ENCODE results near the gene SPARCL1. TPM values are rescaled to one million over a fixed set of nuclear protein-coding genes. Genes with fewer than 3 reads are reported as not detected.

Gene SPARCL1
- total and polyA plus RNA-seq, 2 experiments from 2014 or later, result 15.2 to 45.4 TPM

DNA sequence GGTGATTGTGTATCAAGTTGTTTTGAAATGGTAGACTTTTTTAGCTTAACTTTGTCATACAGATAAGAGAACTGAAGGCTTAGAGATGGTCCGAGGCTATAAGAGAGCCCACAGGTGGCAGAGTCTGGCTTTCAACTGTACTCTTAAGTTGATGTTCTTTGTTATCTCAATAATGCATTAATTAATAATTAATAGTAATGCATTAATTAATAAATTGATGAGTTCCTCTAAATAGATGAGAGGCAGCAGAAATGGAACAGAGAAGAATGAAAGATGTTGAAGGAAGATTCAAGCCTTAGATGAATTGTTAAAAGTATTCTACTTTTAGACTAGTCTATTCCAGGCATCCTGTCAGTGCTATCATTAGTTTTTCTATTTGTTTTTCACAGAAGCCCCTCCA lies 84.4 kb downstream of the SPARCL1 start:
- no peaks in the 10 kb centered on the region for H3K36me3 ChIP-seq (replicated peaks; ENCODE audit: insufficient read depth, low read depth)
- H3K79me2 ChIP-seq, result peaks cover 8% of the 10 kb centered on the region
- no peaks in the 10 kb centered on the region for H3K4me1 ChIP-seq (ENCODE audit: insufficient read depth)
- no peaks in the 10 kb centered on the region for H4K20me1 ChIP-seq (ENCODE audit: insufficient read depth, poor library complexity, severe bottlenecking)
- no peaks in the 10 kb centered on the region for H3K27me3 ChIP-seq
- H3K4me2 ChIP-seq, result no peak overlapping the region
- H3K4me3 ChIP-seq, result no peak overlapping the region
- H2AFZ ChIP-seq, result no peak overlapping the region
- TF ChIP-seq, protein P1, sequence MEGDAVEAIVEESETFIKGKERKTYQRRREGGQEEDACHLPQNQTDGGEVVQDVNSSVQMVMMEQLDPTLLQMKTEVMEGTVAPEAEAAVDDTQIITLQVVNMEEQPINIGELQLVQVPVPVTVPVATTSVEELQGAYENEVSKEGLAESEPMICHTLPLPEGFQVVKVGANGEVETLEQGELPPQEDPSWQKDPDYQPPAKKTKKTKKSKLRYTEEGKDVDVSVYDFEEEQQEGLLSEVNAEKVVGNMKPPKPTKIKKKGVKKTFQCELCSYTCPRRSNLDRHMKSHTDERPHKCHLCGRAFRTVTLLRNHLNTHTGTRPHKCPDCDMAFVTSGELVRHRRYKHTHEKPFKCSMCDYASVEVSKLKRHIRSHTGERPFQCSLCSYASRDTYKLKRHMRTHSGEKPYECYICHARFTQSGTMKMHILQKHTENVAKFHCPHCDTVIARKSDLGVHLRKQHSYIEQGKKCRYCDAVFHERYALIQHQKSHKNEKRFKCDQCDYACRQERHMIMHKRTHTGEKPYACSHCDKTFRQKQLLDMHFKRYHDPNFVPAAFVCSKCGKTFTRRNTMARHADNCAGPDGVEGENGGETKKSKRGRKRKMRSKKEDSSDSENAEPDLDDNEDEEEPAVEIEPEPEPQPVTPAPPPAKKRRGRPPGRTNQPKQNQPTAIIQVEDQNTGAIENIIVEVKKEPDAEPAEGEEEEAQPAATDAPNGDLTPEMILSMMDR (IDR thresholded peaks at IDR 0.05; ENCODE audit: poor library complexity), result no peak
- no peak for TF ChIP-seq EZH2 (IDR thresholded peaks at IDR 0.05; ENCODE audit: borderline replicate concordance)
- no peak for TF ChIP-seq EZH2phosphoT487 (IDR thresholded peaks at IDR 0.05; ENCODE audit: low read depth, severe bottlenecking, unreplicated experiment)
- H3K9me2 ChIP-seq (replicated peaks; ENCODE audit: insufficient read depth), result no peaks in the 10 kb centered on the region
- no peak for DNase-seq (ENCODE audit: low spot score)
- no peak overlapping the region for H3K27ac ChIP-seq
- no peaks in the 10 kb centered on the region for H3K9me3 ChIP-seq (ENCODE audit: low read depth)
- 84% methylated on average over 1 of the region's 1 CpG for WGBS (ENCODE audit: low lambda C conversion rate, missing lambda C conversion rate)

DNA sequence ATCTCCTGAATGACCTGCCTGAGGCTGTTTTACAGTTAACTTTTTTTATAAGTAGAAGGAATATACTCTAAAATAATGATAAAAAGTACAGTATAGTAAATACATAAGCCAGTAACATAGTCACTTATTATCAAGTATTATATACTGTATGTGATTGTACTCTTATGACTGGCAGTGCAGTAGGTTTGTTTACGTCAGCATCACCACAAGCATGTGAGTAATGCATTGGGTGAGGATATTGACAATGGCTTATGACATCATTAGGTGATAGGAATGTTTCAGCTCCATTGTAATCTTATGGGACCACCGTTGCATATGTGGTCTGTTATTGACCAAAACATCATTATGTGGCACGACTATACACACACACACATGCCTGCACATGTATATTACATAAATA lies 86.3 kb downstream of the SPARCL1 start:
- WGBS (ENCODE audit: low lambda C conversion rate, missing lambda C conversion rate), result 92% methylated on average over 3 of the region's 3 CpGs
- H3K9me2 ChIP-seq (replicated peaks; ENCODE audit: insufficient read depth), result no peaks in the 10 kb centered on the region
- TF ChIP-seq EZH2 (IDR thresholded peaks at IDR 0.05; ENCODE audit: borderline replicate concordance), result no peak
- TF ChIP-seq, protein P1 (IDR thresholded peaks at IDR 0.05; ENCODE audit: poor library complexity), result no peak
- TF ChIP-seq EZH2phosphoT487 (IDR thresholded peaks at IDR 0.05; ENCODE audit: low read depth, severe bottlenecking, unreplicated experiment), result no peak

DNA sequence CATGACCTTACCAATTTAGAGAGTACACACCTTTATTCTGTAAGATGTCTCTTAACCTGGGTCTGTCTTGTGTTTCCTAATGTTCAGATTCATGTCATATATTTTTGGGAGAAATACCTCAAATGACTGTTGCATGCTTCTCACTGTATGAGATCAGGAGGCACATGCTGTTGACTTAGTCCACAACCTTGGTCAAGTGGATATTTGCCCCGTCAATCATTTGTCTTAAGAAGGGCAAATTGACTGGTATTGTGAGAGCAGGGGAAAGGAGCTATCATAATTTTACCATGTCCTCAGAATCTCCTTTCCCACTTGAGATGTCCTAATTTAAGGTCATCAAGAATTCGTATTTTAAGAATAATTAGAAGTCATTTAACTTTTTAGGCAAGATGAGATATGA lies 95.8 kb downstream of the SPARCL1 start:
- TF ChIP-seq, protein P1 (IDR thresholded peaks at IDR 0.05; ENCODE audit: poor library complexity), result no peak
- TF ChIP-seq EZH2 (IDR thresholded peaks at IDR 0.05; ENCODE audit: borderline replicate concordance), result no peak
- no peak for TF ChIP-seq EZH2phosphoT487 (IDR thresholded peaks at IDR 0.05; ENCODE audit: low read depth, severe bottlenecking, unreplicated experiment)

More for the DNA sequence above, 86.3 kb downstream of the SPARCL1 start:
- no peaks in the 10 kb centered on the region for H3K36me3 ChIP-seq (replicated peaks; ENCODE audit: insufficient read depth, low read depth)
- no peaks in the 10 kb centered on the region for H3K9me3 ChIP-seq (ENCODE audit: low read depth)
- no peaks in the 10 kb centered on the region for H4K20me1 ChIP-seq (ENCODE audit: insufficient read depth, poor library complexity, severe bottlenecking)
- H3K79me2 ChIP-seq, result peaks cover 9% of the 10 kb centered on the region
- no peak for DNase-seq (ENCODE audit: low spot score)
- no peak overlapping the region for H3K4me2 ChIP-seq
- no peak overlapping the region for H3K4me3 ChIP-seq
- H3K27me3 ChIP-seq, result no peaks in the 10 kb centered on the region
- H3K27ac ChIP-seq, result no peak overlapping the region
- no peak overlapping the region for H2AFZ ChIP-seq
- H3K4me1 ChIP-seq (ENCODE audit: insufficient read depth), result no peaks in the 10 kb centered on the region

DNA sequence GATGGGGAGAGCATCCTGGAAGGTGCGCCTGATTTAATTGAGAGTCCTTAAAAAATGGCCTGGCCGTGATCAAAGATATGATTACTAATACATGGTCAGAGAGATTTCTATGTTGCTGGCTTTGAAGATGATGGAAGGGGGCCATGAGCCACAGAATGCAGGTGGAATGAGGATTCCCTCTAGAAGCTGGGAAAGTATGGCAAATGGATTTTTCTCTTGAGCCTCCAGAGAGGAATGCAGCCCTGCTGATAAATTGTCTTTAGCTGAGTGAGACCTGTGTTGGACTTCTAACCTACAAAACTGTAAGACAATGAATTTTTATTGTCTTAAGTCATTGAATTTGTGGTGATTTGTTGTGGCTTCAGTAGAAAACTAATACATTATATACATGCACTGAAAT lies 99.1 kb downstream of the SPARCL1 start:
- no peak overlapping the region for H3K27ac ChIP-seq
- no peak for TF ChIP-seq EZH2phosphoT487 (IDR thresholded peaks at IDR 0.05; ENCODE audit: low read depth, severe bottlenecking, unreplicated experiment)
- TF ChIP-seq EZH2 (IDR thresholded peaks at IDR 0.05; ENCODE audit: borderline replicate concordance), result no peak
- TF ChIP-seq, protein P1 (IDR thresholded peaks at IDR 0.05; ENCODE audit: poor library complexity), result no peak
- WGBS (ENCODE audit: low lambda C conversion rate, missing lambda C conversion rate), result 97% methylated on average over 2 of the region's 2 CpGs
- peaks cover 28% of the 10 kb centered on the region for H4K20me1 ChIP-seq (ENCODE audit: insufficient read depth, poor library complexity, severe bottlenecking)
- H3K36me3 ChIP-seq (replicated peaks; ENCODE audit: insufficient read depth, low read depth), result no peaks in the 10 kb centered on the region
- no peaks in the 10 kb centered on the region for H3K4me1 ChIP-seq (ENCODE audit: insufficient read depth)
- no peak overlapping the region for H2AFZ ChIP-seq
- no peak for DNase-seq (ENCODE audit: low spot score)
- no peak overlapping the region for H3K4me2 ChIP-seq
- no peaks in the 10 kb centered on the region for H3K9me3 ChIP-seq (ENCODE audit: low read depth)
- no peaks in the 10 kb centered on the region for H3K9me2 ChIP-seq (replicated peaks; ENCODE audit: insufficient read depth)
- no peak overlapping the region for H3K4me3 ChIP-seq
- H3K79me2 ChIP-seq, result peaks cover 100% of the 10 kb centered on the region
- H3K27me3 ChIP-seq, result no peaks in the 10 kb centered on the region

More for the DNA sequence above, 95.8 kb downstream of the SPARCL1 start:
- H3K4me2 ChIP-seq, result no peak overlapping the region
- H3K4me1 ChIP-seq (ENCODE audit: insufficient read depth), result no peaks in the 10 kb centered on the region
- no peaks in the 10 kb centered on the region for H3K27me3 ChIP-seq
- DNase-seq (ENCODE audit: low spot score), result no peak
- H3K4me3 ChIP-seq, result no peak overlapping the region
- peaks cover 24% of the 10 kb centered on the region for H4K20me1 ChIP-seq (ENCODE audit: insufficient read depth, poor library complexity, severe bottlenecking)
- peaks cover 86% of the 10 kb centered on the region for H3K79me2 ChIP-seq
- no peak overlapping the region for H2AFZ ChIP-seq
- H3K27ac ChIP-seq, result no peak overlapping the region
- H3K9me3 ChIP-seq (ENCODE audit: low read depth), result no peaks in the 10 kb centered on the region
- WGBS (ENCODE audit: low lambda C conversion rate, missing lambda C conversion rate), result 90% methylated on average over 2 of the region's 2 CpGs
- H3K36me3 ChIP-seq (replicated peaks; ENCODE audit: insufficient read depth, low read depth), result no peaks in the 10 kb centered on the region
- no peaks in the 10 kb centered on the region for H3K9me2 ChIP-seq (replicated peaks; ENCODE audit: insufficient read depth)

Data from hepatocyte (in vitro differentiated cells).